ENCODE data around the gene FUT1. TPM values are rescaled to one million over a fixed set of nuclear protein-coding genes. Genes with fewer than 3 reads are reported as not detected.

FUT1 gene
- total RNA-seq, 1 experiment from 2014 or later, result not detected

DNA sequence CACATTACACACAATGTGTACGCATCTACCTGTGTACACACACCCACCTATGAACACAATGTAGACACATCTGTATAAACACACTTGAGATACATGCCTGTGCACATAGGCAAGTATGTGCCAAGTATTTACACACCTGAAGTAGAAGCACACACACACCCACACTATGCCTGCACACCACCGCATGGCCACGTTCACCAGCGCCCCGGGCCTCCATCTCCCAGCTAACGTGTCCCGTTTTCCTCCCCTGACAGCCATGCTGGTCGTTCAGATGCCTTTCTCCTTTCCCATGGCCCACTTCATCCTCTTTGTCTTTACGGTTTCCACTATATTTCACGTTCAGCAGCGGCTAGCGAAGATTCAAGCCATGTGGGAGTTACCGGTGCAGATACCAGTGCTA, 49.7 kb downstream of the FUT1 start:
- DNase-seq, result no peak
- no peak overlapping the region for H3K27ac ChIP-seq
- no peaks in the 10 kb centered on the region for H3K27me3 ChIP-seq
- peaks cover 5% of the 10 kb centered on the region; the same call in 1 of the 2 replicates for H3K4me1 ChIP-seq
- no peak overlapping the region for H3K4me3 ChIP-seq
- no peaks in the 10 kb centered on the region for H3K9me3 ChIP-seq (replicated peaks)
- H3K36me3 ChIP-seq, result no peaks in the 10 kb centered on the region

- no peaks in the 10 kb centered on the region for H3K36me3 ChIP-seq
- peaks cover 12% of the 10 kb centered on the region; the same call in 1 of the 2 replicates for H3K4me1 ChIP-seq
- no peak overlapping the region for H3K4me3 ChIP-seq
- no peak overlapping the region for H3K27ac ChIP-seq
- DNase-seq, result peak; percentile 50 to 61
- no peaks in the 10 kb centered on the region for H3K27me3 ChIP-seq
- no peaks in the 10 kb centered on the region for H3K9me3 ChIP-seq (replicated peaks)
Measured at GRCh38 chr19:48698046-48698445, 54.4 kb downstream of the FUT1 start.

Other genes starting within 250 kb of the FUT1 start
- gene LMTK3, start 240.8 kb downstream of the FUT1 start, total RNA-seq (2014; rRNA removed; shearing (Covaris generic)), result not detected in 2 replicates
- 0.26 TPM in 1 of 2 replicates, not detected in the other for gene SULT2B1, start 200.5 kb downstream of the FUT1 start, total RNA-seq (2014; rRNA removed; shearing (Covaris generic))
- gene SPACA4, start 145.9 kb downstream of the FUT1 start, total RNA-seq (2014; rRNA removed; shearing (Covaris generic)), result not detected in 2 replicates
- 1.9 and 3.3 TPM in 2 replicates for gene FAM83E, start 137.6 kb downstream of the FUT1 start, total RNA-seq (2014; rRNA removed; shearing (Covaris generic))
- 1,609 and 2,008 TPM in 2 replicates for gene RPL18, start 133.5 kb downstream of the FUT1 start, total RNA-seq (2014; rRNA removed; shearing (Covaris generic))
- 13.1 and 17.4 TPM in 2 replicates for gene SPHK2, start 133.1 kb downstream of the FUT1 start, total RNA-seq (2014; rRNA removed; shearing (Covaris generic))
- 23.9 and 24.4 TPM in 2 replicates for gene DBP, start 115.3 kb downstream of the FUT1 start, total RNA-seq (2014; rRNA removed; shearing (Covaris generic))
- 10.7 and 11.8 TPM in 2 replicates for gene CA11, start 106.5 kb downstream of the FUT1 start, total RNA-seq (2014; rRNA removed; shearing (Covaris generic))
- 151 and 155 TPM in 2 replicates for gene NTN5, start 79.6 kb downstream of the FUT1 start, total RNA-seq (2014; rRNA removed; shearing (Covaris generic))
- 0.08 and 0.30 TPM in 2 replicates for gene FUT2, start 56.7 kb downstream of the FUT1 start, total RNA-seq (2014; rRNA removed; shearing (Covaris generic))
- gene MAMSTR, start 32.9 kb downstream of the FUT1 start, total RNA-seq (2014; rRNA removed; shearing (Covaris generic)), result 19.5 and 24.5 TPM in 2 replicates
- 0.99 and 1.5 TPM in 2 replicates for gene RASIP1, start 12.0 kb downstream of the FUT1 start, total RNA-seq (2014; rRNA removed; shearing (Covaris generic))
- gene IZUMO1, start 5.7 kb downstream of the FUT1 start, total RNA-seq (2014; rRNA removed; shearing (Covaris generic)), result not detected in 2 replicates
- gene FGF21, start 2.9 kb upstream of the FUT1 start, total RNA-seq (2014; rRNA removed; shearing (Covaris generic)), result not detected in 2 replicates
- gene BCAT2, start 58.4 kb upstream of the FUT1 start, total RNA-seq (2014; rRNA removed; shearing (Covaris generic)), result 31.7 and 36.0 TPM in 2 replicates
- not detected in 2 replicates for gene HSD17B14, start 83.8 kb upstream of the FUT1 start, total RNA-seq (2014; rRNA removed; shearing (Covaris generic))
- gene PLEKHA4, start 116.0 kb upstream of the FUT1 start, total RNA-seq (2014; rRNA removed; shearing (Covaris generic)), result 19.3 and 26.6 TPM in 2 replicates
- 11.1 and 12.5 TPM in 2 replicates for gene PPP1R15A, start 119.8 kb upstream of the FUT1 start, total RNA-seq (2014; rRNA removed; shearing (Covaris generic))
- gene TULP2, start 146.1 kb upstream of the FUT1 start, total RNA-seq (2014; rRNA removed; shearing (Covaris generic)), result not detected in 2 replicates
- gene NUCB1, start 147.7 kb upstream of the FUT1 start, total RNA-seq (2014; rRNA removed; shearing (Covaris generic)), result 91.2 and 97.1 TPM in 2 replicates
- not detected in 2 replicates for gene DHDH, start 181.1 kb upstream of the FUT1 start, total RNA-seq (2014; rRNA removed; shearing (Covaris generic))
- gene BAX, start 202.2 kb upstream of the FUT1 start, total RNA-seq (2014; rRNA removed; shearing (Covaris generic)), result 49.1 and 56.9 TPM in 2 replicates
- gene FTL, start 212.7 kb upstream of the FUT1 start, total RNA-seq (2014; rRNA removed; shearing (Covaris generic)), result 1,133 and 1,259 TPM in 2 replicates
- gene GYS1, start 240.7 kb upstream of the FUT1 start, total RNA-seq (2014; rRNA removed; shearing (Covaris generic)), result 38.9 and 42.8 TPM in 2 replicates
- gene RUVBL2, start 241.2 kb upstream of the FUT1 start, total RNA-seq (2014; rRNA removed; shearing (Covaris generic)), result 139 and 152 TPM in 2 replicates